Stimulated activated CD4-positive, alpha-beta T cell treated with anti-CD3 and anti-CD28 coated beads, Interleukin-2, amount 100 ng/mL, for 4 hours (primary cell): Measurements from ENCODE around the gene LCE2D.
"Not testable (repeated sequence)": the region's sequence is repeated elsewhere in the genome, so short reads cannot be mapped to it uniquely, and the experiment has no call there.

ENCODE experiments used
- DNase-seq: peaks from one replicate; pipeline ENCODE4 v3.0.0-alpha.2; 2020; ENCODE audit warnings: low read depth

LCE2D gene, protein sequence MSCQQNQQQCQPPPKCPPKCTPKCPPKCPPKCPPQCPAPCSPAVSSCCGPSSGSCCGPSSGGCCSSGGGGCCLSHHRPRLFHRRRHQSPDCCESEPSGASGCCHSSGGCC

GRCh38 chr1:152663098-152663497 lies at the start of gene LCE2D:
TSS of gene LCE2D (plus strand) at chr1:152663380. CDS start at chr1:152664106, 726 bp downstream.
- no peak for DNase-seq

DNA sequence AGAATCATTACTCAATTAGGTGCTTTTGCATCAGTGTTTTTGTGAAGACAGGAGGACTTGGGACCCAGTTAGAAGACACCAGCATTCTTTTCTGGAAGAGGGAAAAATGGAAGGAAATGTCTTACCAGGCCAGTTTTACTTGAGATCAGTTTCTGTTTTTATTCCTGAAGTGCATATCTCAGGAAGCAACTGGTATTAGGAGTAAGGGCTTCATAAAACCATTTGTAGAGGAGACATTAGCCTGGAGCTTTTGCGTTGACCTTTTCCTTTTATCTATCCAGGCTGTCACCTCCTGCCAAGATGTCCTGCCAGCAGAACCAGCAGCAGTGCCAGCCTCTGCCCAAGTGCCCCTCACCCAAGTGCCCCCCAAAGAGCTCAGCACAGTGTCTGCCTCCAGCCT lies 49.7 kb upstream of the LCE2D start, which contains the start of gene LCE3B:
TSS of gene LCE3B (plus strand) at position 301 of the 400 bp plus-strand sequence. CDS start at position 301, 0 bp downstream.
- DNase-seq: no peak

GRCh38 chr1:152621993-152622392 lies 41.2 kb upstream of the LCE2D start:
- DNase-seq: no peak

- DNase-seq: no peak
Observed at GRCh38 chr1:152622803-152623202, 40.4 kb upstream of the LCE2D start, which contains the start of gene LCE3A. TSS of gene LCE3A (minus strand) at chr1:152623103. CDS start at chr1:152623103, 0 bp downstream.

DNA sequence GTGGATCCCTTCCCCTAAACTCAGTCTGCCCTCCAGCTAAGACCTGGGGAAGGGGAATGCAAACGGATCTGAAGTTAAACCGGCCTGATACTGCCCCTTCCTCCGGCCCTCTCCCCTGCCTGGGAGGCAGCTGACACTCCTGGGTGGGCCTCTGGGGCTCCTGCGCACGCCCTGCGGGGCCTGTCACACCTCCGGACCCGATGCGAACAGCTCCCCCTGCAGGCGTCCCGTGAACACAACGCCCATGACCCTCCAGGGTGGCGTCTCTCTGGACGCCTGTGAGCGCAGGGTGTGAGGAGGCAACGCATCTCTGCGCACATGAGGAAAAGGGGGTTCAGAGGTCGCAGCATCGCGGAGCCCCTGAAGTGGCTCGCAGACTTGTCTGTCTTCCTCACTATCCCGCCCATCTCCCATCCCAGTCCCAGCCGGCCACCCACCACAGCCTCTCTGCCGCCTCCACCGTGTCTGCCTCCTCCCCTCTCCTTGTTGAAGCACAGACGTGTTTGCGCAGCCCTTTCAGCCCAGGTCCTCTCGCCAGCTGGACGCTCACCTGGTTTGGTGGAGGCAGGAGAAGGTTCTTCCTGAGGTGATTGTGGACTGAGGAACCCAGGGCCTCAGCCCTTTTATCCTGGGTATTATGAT lies 39.9 kb upstream of the LCE2D start:
- no peak for DNase-seq

DNA sequence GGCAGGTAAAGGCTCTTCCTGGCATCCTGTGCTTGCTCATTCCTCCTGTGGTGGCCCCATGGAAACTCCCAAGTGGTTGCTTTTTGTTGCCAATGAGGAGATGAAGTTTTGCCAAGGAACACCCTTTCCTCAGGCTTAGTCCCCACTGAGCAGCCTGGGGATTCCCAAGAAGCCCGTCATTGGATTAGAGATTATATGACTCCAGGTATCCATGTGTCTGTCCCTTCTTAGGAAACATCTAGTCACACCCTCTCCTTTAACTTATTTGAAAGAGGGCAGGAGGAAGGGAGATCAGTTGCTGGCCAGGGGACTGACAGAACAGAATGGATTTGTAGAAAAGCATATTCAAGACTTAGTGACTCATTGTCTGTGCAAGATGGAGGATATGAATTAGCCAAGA lies 36.4 kb upstream of the LCE2D start:
- no peak for DNase-seq

GRCh38 chr1:152630596-152630995 lies 32.6 kb upstream of the LCE2D start:
- DNase-seq: no peak

DNA sequence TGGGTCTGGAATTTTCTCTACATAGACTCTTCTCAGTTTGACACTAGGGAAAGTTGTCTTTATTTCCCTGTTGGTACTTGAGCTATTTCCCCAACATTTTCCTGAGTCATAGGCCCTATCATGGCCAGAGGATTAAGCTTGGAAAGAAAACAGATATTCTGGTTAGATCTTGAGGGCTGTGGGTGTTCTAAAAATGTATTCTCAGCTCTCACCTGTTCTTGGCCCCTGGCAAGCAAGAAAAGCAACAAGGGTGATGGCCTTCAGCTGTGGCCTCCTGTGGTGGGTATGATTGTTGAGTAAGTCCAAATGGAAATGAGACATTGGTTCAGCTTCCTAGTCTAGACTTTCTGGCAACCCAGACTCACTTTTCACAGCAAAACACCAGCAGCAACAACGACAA lies 22.8 kb upstream of the LCE2D start:
- no peak for DNase-seq

DNA sequence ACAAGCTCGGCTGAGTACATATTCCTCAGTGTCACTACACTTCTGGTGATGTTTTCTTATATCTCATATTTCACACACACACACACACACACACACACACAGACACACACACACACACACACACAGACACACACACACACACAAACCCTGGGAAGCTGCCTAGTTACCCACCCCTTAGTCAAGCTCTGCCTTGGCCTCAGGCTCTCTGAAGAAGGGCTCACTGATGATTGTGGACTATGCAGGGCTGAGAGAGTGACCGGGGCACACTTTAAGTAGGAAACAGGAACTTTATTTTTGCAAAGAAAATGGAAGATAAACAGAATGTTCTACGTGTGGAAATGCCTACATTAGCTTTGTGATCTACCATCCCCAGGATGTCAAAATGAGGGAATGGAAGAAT lies 19.2 kb upstream of the LCE2D start:
- no peak for DNase-seq

- no peak for DNase-seq
Observed at GRCh38 chr1:152645146-152645545, 18.0 kb upstream of the LCE2D start.

DNA sequence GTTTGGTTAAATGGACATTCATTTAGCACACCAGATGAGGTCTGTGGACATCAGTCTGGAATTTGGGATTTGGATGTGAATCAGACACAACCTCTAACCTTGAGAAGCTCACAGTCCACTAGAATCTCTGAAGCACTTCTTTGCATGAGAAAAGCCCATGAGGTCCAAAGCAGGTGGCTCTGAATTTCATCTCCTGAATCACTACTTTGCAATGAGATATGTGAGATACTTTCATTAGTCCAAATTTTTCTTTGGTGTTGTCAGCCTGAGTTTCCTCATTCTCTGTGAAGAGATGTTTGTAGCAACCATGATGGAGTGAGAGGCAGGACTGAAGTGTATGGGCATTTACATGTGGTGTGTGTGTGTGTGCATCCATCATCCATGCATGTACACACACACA lies 16.5 kb upstream of the LCE2D start:
- DNase-seq: no peak

GRCh38 chr1:152654110-152654509 lies 9.1 kb upstream of the LCE2D start:
- peak; percentile 2 for DNase-seq

DNA sequence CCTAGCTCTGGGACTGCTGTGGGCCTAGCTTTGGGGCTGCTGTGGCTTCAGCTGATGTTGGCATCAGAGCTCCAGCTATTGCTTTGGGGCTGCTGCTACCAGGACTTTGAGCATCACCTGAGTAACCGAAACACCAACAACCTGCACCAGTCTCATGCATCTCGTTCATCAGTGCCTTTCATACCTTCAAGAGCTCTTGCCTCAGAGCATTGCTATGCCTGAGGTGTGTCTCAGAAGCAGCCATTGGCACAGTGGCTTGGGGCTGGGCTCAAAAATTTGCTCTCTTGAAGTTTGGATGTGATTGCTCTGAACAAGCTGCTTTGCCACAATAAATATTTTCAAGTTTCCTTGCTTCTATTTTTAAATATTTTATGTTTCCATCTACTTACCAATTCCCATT lies 6.7 kb upstream of the LCE2D start:
- DNase-seq: no peak

DNA sequence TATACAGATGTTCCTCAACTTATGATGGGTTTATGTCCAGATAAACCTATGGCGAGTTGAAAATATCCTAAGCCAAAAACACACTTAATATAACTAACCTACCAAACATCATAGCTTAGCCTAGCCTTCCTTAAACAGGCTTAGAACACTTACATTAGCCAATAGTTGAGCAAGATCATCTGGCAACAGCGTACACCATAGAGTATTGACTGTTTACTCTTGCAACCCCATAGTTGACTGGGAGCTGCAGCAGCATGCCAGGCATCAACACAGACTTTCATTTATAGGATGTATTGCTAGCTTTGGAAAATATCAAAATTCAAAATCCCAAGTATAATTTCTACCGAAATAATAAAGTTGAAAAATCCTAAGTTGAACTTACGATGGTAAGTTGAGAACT lies 5.5 kb upstream of the LCE2D start:
- no peak for DNase-seq

- DNase-seq: no peak
Observed at GRCh38 chr1:152658649-152659048, 4.5 kb upstream of the LCE2D start.

- DNase-seq: not testable (repeated sequence)
Observed at GRCh38 chr1:152666171-152666570, 3.0 kb downstream of the LCE2D start.

GRCh38 chr1:152667648-152668047 lies 4.5 kb downstream of the LCE2D start:
- DNase-seq: no peak

DNA sequence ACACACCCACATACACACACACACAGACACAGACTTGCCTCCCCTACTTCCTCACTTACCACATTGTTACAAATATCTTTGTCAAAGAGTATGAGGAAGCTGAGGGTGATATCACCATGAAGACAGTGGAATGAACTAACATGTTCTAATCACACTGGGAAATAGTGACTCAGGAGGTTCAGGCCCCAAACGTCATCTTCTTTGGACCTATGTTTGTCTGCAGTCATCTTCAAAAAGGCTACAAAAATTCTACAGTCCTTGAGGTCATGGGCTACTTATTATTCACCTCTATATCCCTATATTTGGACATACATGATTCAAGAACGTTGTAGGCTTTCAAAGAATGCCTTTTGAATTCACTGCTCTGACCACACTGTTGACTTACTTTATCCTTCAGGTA lies 9.8 kb downstream of the LCE2D start:
- no peak for DNase-seq

DNA sequence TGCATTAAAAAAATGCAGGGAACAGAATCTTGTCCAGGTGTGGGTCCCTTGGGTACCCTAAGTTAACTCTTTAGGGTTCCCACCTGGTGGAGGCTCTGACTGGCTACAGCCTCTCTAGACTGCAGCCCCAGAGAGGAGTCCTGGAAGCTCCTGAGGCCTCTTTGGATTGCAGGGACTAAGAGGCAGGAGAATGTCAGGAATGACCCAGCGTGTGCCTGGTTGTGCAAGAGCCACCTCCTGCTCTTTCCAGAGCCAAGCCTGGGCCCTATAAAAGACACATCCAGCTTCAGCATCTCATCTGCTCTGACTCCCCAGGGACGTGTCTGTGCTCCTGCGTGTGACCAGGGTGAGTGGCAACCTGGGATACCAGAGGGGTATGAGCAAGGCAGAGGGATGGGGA lies 11.8 kb downstream of the LCE2D start, which contains the start of gene LCE2C:
TSS of gene LCE2C (plus strand) at position 297 of the 400 bp plus-strand sequence. CDS start 737 bp downstream, outside the sequence.
- not testable (repeated sequence) for DNase-seq

GRCh38 chr1:152679459-152679858 lies 16.3 kb downstream of the LCE2D start:
- DNase-seq: no peak

DNA sequence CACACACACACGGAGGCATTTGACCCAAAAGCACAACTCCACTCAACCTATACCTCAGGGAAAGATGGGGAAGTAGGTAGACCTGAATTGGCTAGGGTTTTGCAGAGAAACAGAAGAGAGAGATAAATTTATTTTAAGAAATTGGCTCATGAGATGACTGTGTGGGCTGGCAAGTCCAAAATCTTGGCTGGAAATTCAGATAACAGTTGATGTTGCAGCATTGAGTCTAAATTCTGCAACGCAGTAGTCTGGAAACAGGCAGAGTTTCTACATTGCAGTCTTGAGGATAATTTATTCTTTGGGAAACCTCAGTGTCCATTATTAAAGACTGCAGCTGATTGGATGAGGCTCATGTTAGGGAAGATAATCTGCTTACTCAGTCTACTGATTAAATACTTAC lies 18.4 kb downstream of the LCE2D start:
- DNase-seq: no peak

DNA sequence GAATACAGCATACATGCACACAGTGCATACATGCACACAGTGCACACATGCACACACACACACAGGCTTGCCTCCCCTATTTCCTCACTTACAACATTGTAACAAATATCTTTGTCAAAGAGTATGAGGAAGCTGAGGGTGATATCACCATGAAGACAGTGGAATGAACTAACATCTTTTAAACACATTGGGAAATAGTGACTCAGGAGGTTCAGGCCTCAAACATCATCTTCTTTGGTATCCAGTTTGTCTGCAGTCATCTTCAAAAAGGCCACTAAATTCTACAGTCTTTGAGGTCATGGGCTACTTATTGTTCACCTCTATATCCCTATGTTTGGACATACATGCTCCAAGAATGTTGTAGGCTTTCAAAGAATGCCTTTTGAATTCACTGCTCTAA lies 20.7 kb downstream of the LCE2D start:
- no peak for DNase-seq

DNA sequence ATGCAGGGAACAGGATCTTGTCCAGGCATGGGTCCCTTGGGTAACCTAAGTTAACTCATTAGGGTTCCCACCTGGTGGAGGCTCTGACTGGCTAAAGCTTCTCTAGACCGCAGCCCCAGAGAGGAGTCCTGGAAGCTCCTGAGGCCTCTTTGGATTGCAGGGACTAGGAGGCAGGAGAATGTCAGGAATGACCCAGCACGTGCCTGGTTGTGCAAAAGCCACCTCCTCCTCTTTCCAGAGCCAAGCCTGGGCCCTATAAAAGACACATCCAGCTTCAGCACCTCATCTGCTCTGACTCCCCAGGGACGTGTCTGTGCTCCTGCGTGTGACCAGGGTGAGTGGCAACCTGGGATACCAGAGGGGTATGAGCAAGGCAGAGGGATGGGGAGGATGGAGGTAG lies 22.6 kb downstream of the LCE2D start, which contains the start of gene LCE2B:
TSS of gene LCE2B (plus strand) at position 301 of the 400 bp plus-strand sequence. CDS start 721 bp downstream, outside the sequence.
- not testable (repeated sequence) for DNase-seq
